ENCODE measurements around the gene RAPGEF4. TPM values are rescaled to one million over a fixed set of nuclear protein-coding genes. Genes with fewer than 3 reads are reported as not detected.

The RAPGEF4 gene
- total RNA-seq, 6 experiments from 2014 or later: 9.5 to 18.4 (median 14.7) TPM

DNA sequence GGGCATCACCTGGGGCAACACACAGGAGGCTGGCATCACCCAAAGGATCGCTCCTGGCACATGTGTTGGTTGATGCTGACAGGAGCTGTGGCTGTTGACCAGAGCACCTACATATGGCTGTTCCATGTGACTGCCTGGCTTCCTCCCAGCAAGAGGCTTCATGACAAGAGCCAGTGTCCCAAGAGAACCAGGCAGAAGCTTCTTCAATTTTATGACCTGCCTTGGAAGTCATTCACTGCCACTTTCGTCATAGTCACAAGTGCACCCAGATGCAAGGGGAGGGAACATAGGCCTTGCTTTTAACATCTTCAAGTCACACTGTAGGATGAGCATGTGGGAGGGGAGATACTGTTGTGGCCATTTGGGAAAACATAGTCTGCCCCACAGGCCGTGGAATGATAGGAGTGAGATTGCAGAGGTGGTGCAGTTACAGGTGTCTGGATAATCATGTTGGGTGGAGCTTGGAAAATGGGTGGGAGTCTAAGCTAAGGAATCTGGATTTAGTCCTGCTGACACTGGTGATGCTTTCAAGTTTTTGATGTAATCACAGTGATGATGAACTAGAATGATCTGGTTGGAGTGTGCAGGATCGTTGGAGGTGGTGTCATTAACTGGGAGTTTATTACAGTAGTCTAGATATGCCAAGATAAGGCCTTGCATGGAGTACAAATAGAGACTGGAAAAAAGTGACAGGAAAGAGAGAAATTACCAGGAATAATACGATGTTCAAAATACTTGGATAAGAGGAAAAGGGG lies 107.0 kb downstream of the RAPGEF4 start:
- Histone ChIP-seq H3K4me3 (no peak overlapping the region), H3K27me3 (no peaks in the 10 kb centered on the region), H3K36me3 (no peaks in the 10 kb centered on the region), H3K9me3 (no peaks in the 10 kb centered on the region), H3K27ac (no peak overlapping the region), H3K4me1 (no peaks in the 10 kb centered on the region)
- intact Hi-C loops (cut with DNase I): no loop called here
- TF ChIP-seq CTCF (IDR thresholded peaks at IDR 0.05) (no peak), POLR2A (IDR thresholded peaks at IDR 0.05) (no peak)
- ATAC-seq (no peak), DNase-seq (no peak)
- WGBS (ENCODE audit: insufficient coverage, low coverage, low lambda C conversion rate, missing lambda C conversion rate): 75% methylated on average over 4 of the region's 5 CpGs

DNA sequence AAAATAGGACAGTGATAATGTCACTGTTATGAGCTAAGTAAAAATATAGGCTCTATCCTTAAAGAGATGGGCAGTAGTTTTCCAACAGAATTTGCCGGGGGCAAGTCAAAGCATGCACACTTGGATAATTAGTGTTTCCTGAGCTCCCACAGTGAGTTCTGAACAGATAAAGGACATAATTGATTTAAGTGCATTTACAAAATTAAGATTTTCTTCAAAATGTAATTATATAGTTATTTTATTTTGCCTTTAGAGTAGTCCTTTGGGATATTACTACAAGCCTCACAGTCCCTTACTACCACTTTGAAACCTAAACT lies 107.6 kb downstream of the RAPGEF4 start:
- Histone ChIP-seq H3K27me3 (no peaks in the 10 kb centered on the region), H3K4me3 (no peak overlapping the region), H3K9me3 (no peaks in the 10 kb centered on the region), H3K27ac (no peak overlapping the region), H3K36me3 (no peaks in the 10 kb centered on the region), H3K4me1 (no peaks in the 10 kb centered on the region)
- TF ChIP-seq POLR2A (IDR thresholded peaks at IDR 0.05) (no peak), CTCF (IDR thresholded peaks at IDR 0.05) (no peak)
- DNase-seq: no peak
- intact Hi-C loops (cut with DNase I): no loop called here
- ATAC-seq: no peak
- 86% methylated on average over 1 of the region's 1 CpG for WGBS (ENCODE audit: insufficient coverage, low coverage, low lambda C conversion rate, missing lambda C conversion rate)

- intact Hi-C loops (cut with DNase I): no loop called here
- DNase-seq (no peak), ATAC-seq (peak in 1 of 4 donors; percentile 26)
- 63% methylated on average over 5 of the region's 6 CpGs for WGBS (ENCODE audit: insufficient coverage, low coverage, low lambda C conversion rate, missing lambda C conversion rate)
- H3K27me3 ChIP-seq: no peaks in the 10 kb centered on the region
- no peak overlapping the region for H3K4me3 ChIP-seq
- H3K9me3 ChIP-seq: no peaks in the 10 kb centered on the region
- no peaks in the 10 kb centered on the region for H3K4me1 ChIP-seq
- TF ChIP-seq POLR2A (IDR thresholded peaks at IDR 0.05): no peak
- no peak for TF ChIP-seq CTCF (IDR thresholded peaks at IDR 0.05)
- no peak overlapping the region for H3K27ac ChIP-seq
- H3K36me3 ChIP-seq: no peaks in the 10 kb centered on the region
Measured at GRCh38 chr2:172843902-172844715, 108.5 kb downstream of the RAPGEF4 start.

DNA sequence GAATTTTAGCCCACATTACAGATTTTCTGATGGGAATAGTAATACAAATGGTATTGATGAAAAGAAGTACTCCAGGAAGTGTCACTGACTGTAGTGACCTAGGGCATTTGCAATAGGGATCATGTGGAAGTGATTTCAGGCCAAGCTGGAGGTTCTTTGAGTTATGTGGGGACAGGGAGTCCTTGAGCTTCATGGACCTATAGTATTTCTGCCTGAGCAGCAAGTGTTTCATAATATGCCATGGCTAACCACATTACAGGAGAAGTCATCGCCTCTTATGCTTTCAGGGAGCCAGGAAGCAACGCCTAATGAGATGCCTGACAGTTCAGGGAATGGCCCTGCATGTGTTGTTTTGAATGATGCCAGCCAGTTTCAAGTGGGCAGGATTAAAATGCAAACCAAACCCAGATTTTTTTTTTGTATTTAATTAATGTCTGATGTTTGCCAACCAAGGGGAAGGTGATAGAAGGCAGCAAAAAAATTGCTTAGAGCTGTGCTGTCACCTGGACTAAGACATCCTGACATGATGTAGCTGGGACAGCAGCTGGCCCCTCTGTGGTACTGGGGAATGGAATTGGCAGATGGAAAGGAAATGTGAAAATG lies 109.5 kb downstream of the RAPGEF4 start:
- Histone ChIP-seq H3K36me3 (no peaks in the 10 kb centered on the region), H3K4me3 (no peak overlapping the region), H3K4me1 (no peaks in the 10 kb centered on the region), H3K27ac (no peak overlapping the region), H3K9me3 (no peaks in the 10 kb centered on the region), H3K27me3 (no peaks in the 10 kb centered on the region)
- WGBS (ENCODE audit: insufficient coverage, low coverage, low lambda C conversion rate, missing lambda C conversion rate): 75% methylated on average over 2 of the region's 2 CpGs
- intact Hi-C loops (cut with DNase I): no loop called here
- no peak for TF ChIP-seq CTCF (IDR thresholded peaks at IDR 0.05)
- no peak for TF ChIP-seq POLR2A (IDR thresholded peaks at IDR 0.05)
- DNase-seq: no peak
- no peak for ATAC-seq
